K562 (cell line): ENCODE data around the gene HMGN1. TPM values are rescaled to one million over a fixed set of nuclear protein-coding genes. Genes with fewer than 3 reads are reported as not detected.

Experiments
- ATAC-seq: fragments of 200-7000 bp; cut with Tn5 transposase; 3 replicates; pipeline ENCODE4 v1.9.1; 2020; ENCODE audit warnings: moderate library complexity
- BruUV-seq: library from RNA; stranded (reverse); fragments of 400-500 nt; replicated peaks from 2 replicates; lab custom pipeline; 2021; lab: Mats Ljungman, UMichigan
- CTCF ChIA-PET: fragments of 300-600 bp; formaldehyde crosslinking; extraction: SDS; loops from one replicate; lab custom pipeline; 2021; ENCODE audit warnings: low intra/inter-chr PET ratio; lab: Yijun Ruan, JAX
- POLR2A ChIA-PET: fragments of 300-600, 350-650 bp; sonication (Branson Sonifier 250); formaldehyde crosslinking; extraction: SDS; loops from one replicate; lab custom pipeline; 2021; ENCODE audit warnings: antibody characterized with exemption, inconsistent platforms; lab: Yijun Ruan, JAX
- DNase-seq, 4 experiments: peaks; one replicate each; pipeline versions ENCODE4 v3.0.0 to v3.0.0-alpha.2; 2011 to 2018; ENCODE audit warnings: low spot score in 3 of 4, mixed read lengths in 3 of 4; ENCODE audit errors: extremely low read depth in 1 of 4
- FAIRE-seq: peaks from 2 replicates; lab custom pipeline; 2011; peaks lifted over from hg19 to GRCh38; lab: Jason Lieb, UNC
- H2AFZ ChIP-seq: 2 replicates; pipeline ENCODE4 v1.6.0; 2011; ENCODE audit warnings: low read depth, low read length, control low read depth, inconsistent platforms
- H3K27ac ChIP-seq: fragments of 200-600 bp; 3 replicates; pipeline ENCODE4 v1.8.0; 2011; ENCODE audit warnings: low read depth, mild to moderate bottlenecking, control low read depth, inconsistent platforms, low read length, moderate library complexity, mixed read lengths; ENCODE audit errors: extremely low read depth
- H3K27me3 ChIP-seq, 2 experiments: fragments of 300-600 bp in 1 of 2; 2 replicates in 1 of 2; 3 replicates in 1 of 2; pipeline versions ENCODE4 v1.6.0 to v1.8.0; 2011; ENCODE audit warnings: inconsistent platforms in 2 of 2, low read length in 2 of 2, mild to moderate bottlenecking in 1 of 2, mixed read lengths in 1 of 2, moderate library complexity in 1 of 2; ENCODE audit not compliant: control insufficient read depth in 2 of 2, insufficient read depth in 2 of 2
- H3K36me3 ChIP-seq: fragments of 300-600 bp; 3 replicates; pipeline ENCODE4 v1.8.0; 2011; ENCODE audit warnings: mild to moderate bottlenecking, low read length, inconsistent platforms; ENCODE audit not compliant: control insufficient read depth, insufficient read depth
- H3K4me1 ChIP-seq, 2 experiments: fragments of 200-600 bp in 1 of 2; replicated peaks in 1 of 2; 2 replicates in 1 of 2; 3 replicates in 1 of 2; pipeline versions ENCODE4 v1.5.1 to v1.8.0; 2011; ENCODE audit warnings: inconsistent platforms in 2 of 2, low read length in 2 of 2, mild to moderate bottlenecking in 1 of 2, mixed read lengths in 1 of 2, moderate library complexity in 1 of 2; ENCODE audit not compliant: control insufficient read depth in 2 of 2, insufficient read depth in 2 of 2
- H3K4me2 ChIP-seq: 2 replicates; pipeline ENCODE4 v1.6.1; 2011; ENCODE audit warnings: low read length, control low read depth, inconsistent platforms, mixed read lengths; ENCODE audit not compliant: insufficient read depth
- H3K4me3 ChIP-seq: fragments of 200-600 bp; sonication (generic), shearing (Covaris generic); 2 replicates; pipeline ENCODE4 v1.5.1; 2016; ENCODE audit warnings: control low read depth, inconsistent platforms
- H3K79me2 ChIP-seq: fragments of 200-600 bp; 3 replicates; pipeline ENCODE4 v1.8.0; 2011; ENCODE audit warnings: low read length, inconsistent platforms; ENCODE audit not compliant: control insufficient read depth, insufficient read depth
- H3K9ac ChIP-seq, 2 experiments: 2 replicates each; pipeline versions ENCODE4 v1.6.0 to v1.6.1; 2011; ENCODE audit warnings: low read depth in 2 of 2, low read length in 2 of 2, control low read depth in 1 of 2, inconsistent platforms in 1 of 2, mild to moderate bottlenecking in 1 of 2, mixed read lengths in 1 of 2; ENCODE audit not compliant: insufficient read depth in 1 of 2
- H3K9me1 ChIP-seq: one replicate; pipeline ENCODE4 v1.6.0; 2011; ENCODE audit warnings: inconsistent platforms, mild to moderate bottlenecking, low read length, moderate library complexity; ENCODE audit not compliant: control insufficient read depth, insufficient read depth
- H3K9me3 ChIP-seq: replicated peaks from 2 replicates; pipeline ENCODE4 v1.5.1; 2011; ENCODE audit warnings: low read depth, low read length, inconsistent platforms; ENCODE audit not compliant: control insufficient read depth, insufficient read depth
- H4K20me1 ChIP-seq: replicated peaks from 2 replicates; pipeline ENCODE4 v1.6.1; 2011; ENCODE audit warnings: low read length, inconsistent platforms, mixed read lengths; ENCODE audit not compliant: control insufficient read depth, insufficient read depth
- BHLHE40 ChIP-seq: IDR thresholded peaks from 2 replicates; pipeline ENCODE4 v1.6.1; 2011; ENCODE audit warnings: low read length, improper control_type of control experiment
- CAMTA2 ChIP-seq: fragments of 250-450 bp; sonication (Bioruptor Pico); conservative IDR thresholded peaks from 2 replicates; pipeline ENCODE4 v1.5.1; 2022
- CEBPG ChIP-seq, 3 experiments: fragments of 200-800 bp in 1 of 3; sonication (Bioruptor generic) in 1 of 3; sonication (generic) in 1 of 3; formaldehyde crosslinking in 1 of 3; IDR thresholded peaks in 2 of 3; conservative IDR thresholded peaks in 1 of 3; 2 replicates each; pipeline versions ENCODE4 v1.6.1 to v1.8.0; 2016 to 2022; ENCODE audit warnings: missing compliant biosample characterization in 2 of 3, missing genetic modification characterization in 2 of 3, mild to moderate bottlenecking in 1 of 3, missing genetic modification reagents in 1 of 3
- E2F3 ChIP-seq: fragments of 250-450 bp; sonication (Bioruptor Pico); IDR thresholded peaks from 2 replicates; pipeline ENCODE4 v1.4.0; 2020; ENCODE audit warnings: mild to moderate bottlenecking
- HDAC2 ChIP-seq: fragments of 450-650 bp; IDR thresholded peaks from 2 replicates; pipeline ENCODE4 v1.6.1; 2016; ENCODE audit warnings: mild to moderate bottlenecking
- MAZ ChIP-seq, 2 experiments: fragments of 450-650 bp in 1 of 2; sonication (generic) in 1 of 2; formaldehyde crosslinking; IDR thresholded peaks in 1 of 2; conservative IDR thresholded peaks in 1 of 2; 2 replicates each; pipeline versions ENCODE4 v1.4.0 to v1.5.0; 2020; ENCODE audit warnings: mild to moderate bottlenecking in 1 of 2, missing genetic modification reagents in 1 of 2
- MBD2 ChIP-seq: sonication (generic); IDR thresholded peaks from 2 replicates; pipeline ENCODE4 v1.6.1; 2016; ENCODE audit warnings: low read depth, borderline replicate concordance
- MED1 ChIP-seq: sonication (generic); formaldehyde crosslinking; IDR thresholded peaks from 2 replicates; pipeline ENCODE4 v1.8.1; 2023; ENCODE audit warnings: missing genetic modification reagents, borderline replicate concordance
- PML ChIP-seq: IDR thresholded peaks from 2 replicates; pipeline ENCODE4 v1.6.1; 2012; ENCODE audit warnings: low read length, inconsistent platforms
- POLR3A ChIP-seq: IDR thresholded peaks from 2 replicates; pipeline ENCODE4 v1.6.1; 2011; ENCODE audit warnings: borderline replicate concordance, mild to moderate bottlenecking, moderate library complexity; ENCODE audit not compliant: insufficient read length, insufficient read depth; ENCODE audit errors: extremely low read depth
- PTBP1 ChIP-seq: fragments of 200-400 bp; formaldehyde crosslinking; IDR thresholded peaks from 2 replicates; pipeline ENCODE4 v1.6.1; 2017; ENCODE audit warnings: low read depth, low read length
- SMAD2 ChIP-seq: fragments of 150-350 bp; IDR thresholded peaks from 2 replicates; pipeline ENCODE4 v1.6.1; 2014; ENCODE audit warnings: low read depth, mild to moderate bottlenecking, low read length
- SNIP1 ChIP-seq: fragments of 450-650 bp; IDR thresholded peaks from 2 replicates; pipeline ENCODE4 v1.7.1; 2017; ENCODE audit warnings: low read depth, mild to moderate bottlenecking
- SRSF1 ChIP-seq: fragments of 200-400 bp; formaldehyde crosslinking; IDR thresholded peaks from 2 replicates; pipeline ENCODE4 v1.6.1; 2017; ENCODE audit warnings: mild to moderate bottlenecking, low read depth, low read length, moderate library complexity
- TBL1XR1 ChIP-seq, 2 experiments: IDR thresholded peaks; 2 replicates each; pipeline ENCODE4 v1.6.1; 2012; ENCODE audit warnings: improper control_type of control experiment in 2 of 2, low read length in 2 of 2, mild to moderate bottlenecking in 1 of 2
- THAP12 ChIP-seq: fragments of 250-450 bp; sonication (Bioruptor Pico); IDR thresholded peaks from 2 replicates; pipeline ENCODE4 v1.9.0; 2021; ENCODE audit warnings: mild to moderate bottlenecking, inconsistent platforms
- TRIM28 ChIP-seq: fragments of 450-650 bp; IDR thresholded peaks from 2 replicates; pipeline ENCODE4 v1.6.1; 2017
- ZNF121 ChIP-seq: sonication (generic); formaldehyde crosslinking; conservative IDR thresholded peaks from 2 replicates; pipeline ENCODE4 v1.8.0; 2022; ENCODE audit warnings: missing genetic modification reagents
- ZNF76 ChIP-seq: fragments of 250-450 bp; sonication (Bioruptor Pico); IDR thresholded peaks from 2 replicates; pipeline ENCODE4 v1.4.0; 2020; ENCODE audit warnings: mild to moderate bottlenecking, moderate library complexity, borderline replicate concordance
- WGBS: fragments of 100-300 bp; shearing (Covaris generic); methylation state at CpG from one replicate; pipeline ENCODE4 v1.1.6; 2016; ENCODE audit warnings: low coverage, mixed read lengths; ENCODE audit not compliant: insufficient coverage; ENCODE audit errors: missing lambda C conversion rate; 5-methylcytosine and 5-hydroxymethylcytosine counted together
- in situ Hi-C: fragments of 300-500 bp; cut with MboI; formaldehyde crosslinking; loops from 4 replicates; pipeline ENCODE4 v1.15.0; 2018; ENCODE audit warnings: inconsistent platforms, mixed read lengths
- intact Hi-C: fragments of 100-400 bp; cut with micrococcal nuclease; formaldehyde crosslinking; loops from 2 replicates; pipeline ENCODE4 v1.14.2; 2022
- polyA plus RNA-seq, 8 experiments: library from polyadenylated mRNA; depleted of rRNA in 4 of 8; stranded (reverse) in 5 of 8; unstranded in 3 of 8; fragments of >200 nt; fragmentation: Nextera tagmentation in 2 of 8; fragmentation: Illumina TruSeq in 1 of 8; extraction: Ambion mirVana in 2 of 8; extraction: Trizol in 1 of 8; gene quantifications; 2 replicates each; pipeline versions ENCODE4 v1.2.1 to v1.2.3, GENCODE V29; 2011 to 2014; ENCODE audit warnings: inconsistent platforms in 1 of 8, missing spikeins in 1 of 8
- total RNA-seq, 7 experiments: library from RNA; depleted of rRNA in 6 of 7; stranded (reverse); fragments of >200 nt in 6 of 7; fragmentation: Illumina TruSeq in 2 of 7; extraction: Trizol in 2 of 7; gene quantifications; 2 replicates each; pipeline versions ENCODE4 v1.2.1 to v1.2.3, GENCODE V29; 2011 to 2021; ENCODE audit warnings: low replicate concordance in 1 of 7

HMGN1 gene
- total and polyA plus RNA-seq, 9 of the 15 experiments (the other 6 are each of a cell fraction or from before 2014, with no cell fraction given) = 124 to 626 (median 498) TPM

GRCh38 chr21:39296891-39297290 lies 52.0 kb downstream of the HMGN1 start:
- no peak for TF ChIP-seq POLR3A
- no peak for TF ChIP-seq CAMTA2 (CRISPR knock-in tag)
- TF ChIP-seq ZNF121 (CRISPR knock-in tag) = no peak
- no peak for TF ChIP-seq SMAD2
- TF ChIP-seq HDAC2 = no peak
- TF ChIP-seq SRSF1 = no peak
- TF ChIP-seq MED1 (CRISPR knock-in tag) = no peak
- TF ChIP-seq TRIM28 = no peak
- no peak for TF ChIP-seq SNIP1
- TF ChIP-seq MAZ (CRISPR knock-in tag; conservative IDR thresholded peaks at IDR 0.05 in 1 of 2, IDR thresholded peaks at IDR 0.05 in 1 of 2) = no peak
- no peak for TF ChIP-seq TBL1XR1 (IDR thresholded peaks at IDR 0.05; ENCODE audit: low read length in 2 of 2)
- no peak for TF ChIP-seq PTBP1
- TF ChIP-seq PML = no peak
- TF ChIP-seq BHLHE40 = no peak
- no peak for TF ChIP-seq ZNF76 (CRISPR knock-in tag)
- no peak for TF ChIP-seq THAP12 (CRISPR knock-in tag)
- no peak for TF ChIP-seq MBD2
- no peak for TF ChIP-seq E2F3 (CRISPR knock-in tag)
- no peak for TF ChIP-seq CEBPG (CRISPR knock-in tag; IDR thresholded peaks at IDR 0.05)
- no peak for TF ChIP-seq CEBPG (tag; conservative IDR thresholded peaks at IDR 0.05 in 1 of 2, IDR thresholded peaks at IDR 0.05 in 1 of 2)
- no peaks in the 10 kb centered on the region for H3K9me3 ChIP-seq
- H3K9ac ChIP-seq = no peak overlapping the region
- FAIRE-seq = no peak
- ChIA-PET POLR2A (interaction anchor here (0.6 to 3.0 kb wide), 5 partner anchors 9 to 73 kb away, joined by 3 to 17 read pairs (median 6); no protein-coding TSS in a partner anchor), CTCF (no interaction called here)
- no peak overlapping the region for H3K4me3 ChIP-seq
- no peaks in the 10 kb centered on the region for H3K9me1 ChIP-seq
- WGBS = 91% methylated on average over 2 of the region's 2 CpGs
- BruUV-seq = TSS peak; percentile 10
- no peak for ATAC-seq
- H4K20me1 ChIP-seq = no peaks in the 10 kb centered on the region
- in situ Hi-C loops = no loop called here
- no peaks in the 10 kb centered on the region for H3K4me1 ChIP-seq
- H3K4me2 ChIP-seq = no peak overlapping the region
- peaks cover 91% of the 10 kb centered on the region for H3K36me3 ChIP-seq
- DNase-seq = no peak
- peaks cover 38% of the 10 kb centered on the region for H3K79me2 ChIP-seq
- H3K27me3 ChIP-seq = no peaks in the 10 kb centered on the region
- no peak overlapping the region for H3K27ac ChIP-seq
- no peak overlapping the region for H2AFZ ChIP-seq
- intact Hi-C loops = no loop called here
